Endothelial cell of umbilical vein (primary cell): ENCODE measurements around the gene SSRP1. TPM values are rescaled to one million over a fixed set of nuclear protein-coding genes. Genes with fewer than 3 reads are reported as not detected.

Experiments
- BruUV-seq: library from RNA; stranded (reverse); fragments of 400-500 nt; replicated peaks from 2 replicates; lab custom pipeline; 2021; lab: Mats Ljungman, UMichigan
- CTCF ChIA-PET: fragments of 300-600, 350-600 bp; sonication (Branson Sonifier 250); formaldehyde crosslinking; loops from one replicate; lab custom pipeline; 2021; ENCODE audit warnings: antibody characterized with exemption, inconsistent platforms; lab: Charles Lee
- POLR2A ChIA-PET: fragments of 300-600, 350-600 bp; sonication (Branson Sonifier 250); formaldehyde crosslinking; loops from one replicate; lab custom pipeline; 2021; ENCODE audit warnings: antibody characterized with exemption, inconsistent platforms; lab: Charles Lee
- DNase-seq: peaks from one replicate; pipeline ENCODE4 v3.0.0-alpha.2; 2011; ENCODE audit warnings: low read depth, low spot score
- FAIRE-seq: peaks from 2 replicates; lab custom pipeline; 2011; peaks lifted over from hg19 to GRCh38; lab: Jason Lieb, UNC
- H2AFZ ChIP-seq: 2 replicates; pipeline ENCODE4 v1.6.0; 2012; ENCODE audit warnings: low read depth, low read length, control low read depth, inconsistent platforms
- H3K27ac ChIP-seq: 2 replicates; pipeline ENCODE4 v1.5.1; 2011; ENCODE audit warnings: low read depth, mild to moderate bottlenecking, control low read depth, low read length, moderate library complexity; ENCODE audit not compliant: insufficient read depth
- H3K27me3 ChIP-seq, 2 experiments: 2 replicates each; pipeline versions ENCODE4 v1.6.0 to v1.6.1; 2011; ENCODE audit warnings: low read length in 2 of 2, mixed read lengths in 1 of 2; ENCODE audit not compliant: control insufficient read depth in 2 of 2, insufficient read depth in 2 of 2
- H3K36me3 ChIP-seq, 2 experiments: 2 replicates in 1 of 2; 3 replicates in 1 of 2; pipeline ENCODE4 v1.5.1; 2011; ENCODE audit warnings: low read length in 2 of 2, mild to moderate bottlenecking in 1 of 2, moderate library complexity in 1 of 2; ENCODE audit not compliant: control insufficient read depth in 2 of 2, insufficient read depth in 2 of 2; ENCODE audit errors: extremely low read depth in 1 of 2
- H3K4me1 ChIP-seq: 3 replicates; pipeline ENCODE4 v1.5.1; 2011; ENCODE audit warnings: mild to moderate bottlenecking, low read length; ENCODE audit not compliant: control insufficient read depth, insufficient read depth; ENCODE audit errors: extremely low read depth
- H3K4me2 ChIP-seq: 2 replicates; pipeline ENCODE4 v1.6.1; 2011; ENCODE audit warnings: low read length, control low read depth, mixed read lengths; ENCODE audit not compliant: insufficient read depth
- H3K4me3 ChIP-seq, 3 experiments: fragments of 200-600 bp in 1 of 3; sonication (generic), shearing (Covaris generic) in 1 of 3; replicated peaks in 1 of 3; 2 replicates each; pipeline ENCODE4 v1.5.1; 2011 to 2016; ENCODE audit warnings: control low read depth in 3 of 3, low read length in 3 of 3, mild to moderate bottlenecking in 2 of 3, inconsistent platforms in 1 of 3, low read depth in 1 of 3, moderate library complexity in 1 of 3; ENCODE audit not compliant: insufficient read depth in 1 of 3
- H3K79me2 ChIP-seq: 2 replicates; pipeline ENCODE4 v1.6.0; 2012; ENCODE audit warnings: low read length, inconsistent platforms; ENCODE audit not compliant: control insufficient read depth, insufficient read depth
- H3K9ac ChIP-seq: replicated peaks from 2 replicates; pipeline ENCODE3; 2011; ENCODE audit warnings: low read length, control low read depth; ENCODE audit not compliant: insufficient read depth; ENCODE audit errors: extremely low read depth
- H3K9me1 ChIP-seq: replicated peaks from 3 replicates; pipeline ENCODE4 v1.6.0; 2011; ENCODE audit warnings: mild to moderate bottlenecking, low read length; ENCODE audit not compliant: control insufficient read depth, insufficient read depth; ENCODE audit errors: extremely low read depth
- H3K9me3 ChIP-seq: replicated peaks from 2 replicates; pipeline ENCODE4 v1.5.1; 2012; ENCODE audit warnings: low read length, inconsistent platforms; ENCODE audit not compliant: control insufficient read depth, insufficient read depth
- H4K20me1 ChIP-seq: replicated peaks from 2 replicates; pipeline ENCODE3; 2011; ENCODE audit warnings: mild to moderate bottlenecking, low read length; ENCODE audit not compliant: control insufficient read depth, insufficient read depth; ENCODE audit errors: extremely low read depth
- FOS ChIP-seq: IDR thresholded peaks from 2 replicates; pipeline ENCODE4 v1.6.1; 2011; ENCODE audit warnings: mild to moderate bottlenecking, low read length, moderate library complexity, borderline replicate concordance; ENCODE audit not compliant: insufficient read depth
- MAX ChIP-seq: IDR thresholded peaks from 2 replicates; pipeline ENCODE4 v1.6.1; 2011; ENCODE audit not compliant: insufficient read depth, insufficient read length
- MYC ChIP-seq: IDR thresholded peaks from one replicate; pipeline ENCODE4 v1.6.1; 2011; ENCODE audit warnings: mild to moderate bottlenecking, low read depth, low read length
- POLR2A ChIP-seq: IDR thresholded peaks from 2 replicates; pipeline ENCODE4 v1.6.1; 2012; ENCODE audit warnings: low read depth, mild to moderate bottlenecking, control low read depth, low read length
- POLR2AphosphoS5 ChIP-seq: IDR thresholded peaks from 2 replicates; pipeline ENCODE4 v1.6.1; 2012; ENCODE audit warnings: low read depth, mild to moderate bottlenecking, control low read depth, low read length, moderate library complexity; ENCODE audit not compliant: insufficient read depth
- dilution Hi-C: fragments of 300-500 bp; cut with MboI; formaldehyde crosslinking; loops from one replicate; pipeline ENCODE4 v1.15.0; 2019; ENCODE audit warnings: low sequenced_read_pairs; ENCODE audit not compliant: extremely low pct_ligation_motif_present
- intact Hi-C: fragments of 100-400 bp; cut with micrococcal nuclease; formaldehyde crosslinking; loops from one replicate; pipeline ENCODE4 v1.10.0; 2022
- polyA plus RNA-seq, 4 experiments: library from polyadenylated mRNA; depleted of rRNA in 3 of 4; stranded (reverse) in 3 of 4; unstranded in 1 of 4; fragments of >200 nt; gene quantifications; 2 replicates each; pipeline versions ENCODE4 v1.2.1 to v1.2.3, GENCODE V29; 2011 to 2012; ENCODE audit warnings: missing spikeins in 1 of 4
- total RNA-seq: library from RNA; stranded (reverse); gene quantifications from 2 replicates; pipeline ENCODE4 v1.2.3, GENCODE V29; 2021
- TF ChIP-seq, protein P1 (sequence below), 2 donors: IDR thresholded peaks; 1 replicate in 1 of 2; 2 replicates in 1 of 2; pipeline ENCODE4 v1.5.1; 2011; ENCODE audit warnings: low read length in 2 of 2, mild to moderate bottlenecking in 2 of 2, moderate library complexity in 2 of 2, control low read depth in 1 of 2, inconsistent platforms in 1 of 2, low read depth in 1 of 2; ENCODE audit not compliant: insufficient read depth in 1 of 2; ENCODE audit errors: extremely low read depth in 1 of 2

SSRP1 gene
- total and polyA plus RNA-seq, 2 donors (not counting 3 experiments of a cell fraction or from before 2014, with no cell fraction given), result 130 to 146 TPM

- no peak for DNase-seq
- intact Hi-C loops, result no loop called here
- ChIA-PET POLR2A (interaction anchor here (0.6 kb wide), 1 partner anchor 12 kb away, joined by 4 read pairs; no protein-coding TSS in a partner anchor), CTCF (interaction anchor here (1.2 to 2.7 kb wide), 2 partner anchors 12 to 101 kb away, joined by 5 to 13 read pairs; no protein-coding TSS in a partner anchor)
- no peaks in the 10 kb centered on the region for H3K4me1 ChIP-seq
- no peaks in the 10 kb centered on the region for H3K79me2 ChIP-seq
- peaks cover 0 to 5% of the 10 kb centered on the region in 2 experiments for H3K27me3 ChIP-seq
- no peak overlapping the region for H3K27ac ChIP-seq
- TF ChIP-seq POLR2A (no peak), MAX (no peak), POLR2AphosphoS5 (no peak), MYC (no peak), FOS (no peak)
- TF ChIP-seq, protein P1, sequence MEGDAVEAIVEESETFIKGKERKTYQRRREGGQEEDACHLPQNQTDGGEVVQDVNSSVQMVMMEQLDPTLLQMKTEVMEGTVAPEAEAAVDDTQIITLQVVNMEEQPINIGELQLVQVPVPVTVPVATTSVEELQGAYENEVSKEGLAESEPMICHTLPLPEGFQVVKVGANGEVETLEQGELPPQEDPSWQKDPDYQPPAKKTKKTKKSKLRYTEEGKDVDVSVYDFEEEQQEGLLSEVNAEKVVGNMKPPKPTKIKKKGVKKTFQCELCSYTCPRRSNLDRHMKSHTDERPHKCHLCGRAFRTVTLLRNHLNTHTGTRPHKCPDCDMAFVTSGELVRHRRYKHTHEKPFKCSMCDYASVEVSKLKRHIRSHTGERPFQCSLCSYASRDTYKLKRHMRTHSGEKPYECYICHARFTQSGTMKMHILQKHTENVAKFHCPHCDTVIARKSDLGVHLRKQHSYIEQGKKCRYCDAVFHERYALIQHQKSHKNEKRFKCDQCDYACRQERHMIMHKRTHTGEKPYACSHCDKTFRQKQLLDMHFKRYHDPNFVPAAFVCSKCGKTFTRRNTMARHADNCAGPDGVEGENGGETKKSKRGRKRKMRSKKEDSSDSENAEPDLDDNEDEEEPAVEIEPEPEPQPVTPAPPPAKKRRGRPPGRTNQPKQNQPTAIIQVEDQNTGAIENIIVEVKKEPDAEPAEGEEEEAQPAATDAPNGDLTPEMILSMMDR (IDR thresholded peaks at IDR 0.05; ENCODE audit: extremely low read depth in 1 of 2, insufficient read depth in 1 of 2, low read depth in 1 of 2, low read length in 2 of 2), result no peak
- no peaks in the 10 kb centered on the region for H4K20me1 ChIP-seq
- H2AFZ ChIP-seq, result no peak overlapping the region
- no peak overlapping the region for H3K4me3 ChIP-seq
- FAIRE-seq, result no peak
- no peak overlapping the region for H3K9ac ChIP-seq
- H3K9me3 ChIP-seq, result no peaks in the 10 kb centered on the region
- no TSS peak for BruUV-seq
- no peaks in the 10 kb centered on the region for H3K36me3 ChIP-seq
- dilution Hi-C loops, result no loop called here
- no peaks in the 10 kb centered on the region for H3K9me1 ChIP-seq
- no peak overlapping the region for H3K4me2 ChIP-seq
Observed at GRCh38 chr11:57357856-57358255, 22.2 kb upstream of the SSRP1 start.
